GM21737 (cell line): ENCODE data around the gene KLRD1.
"Not testable (repeated sequence)": the region's sequence is repeated elsewhere in the genome, so short reads cannot be mapped to it uniquely, and the experiment has no call there.

Experiments used
- ATAC-seq: cut with Tn5 transposase; IDR thresholded peaks from one replicate; pipeline ENCODE4 v1.9.1; 2021; ENCODE audit warnings: mild to moderate bottlenecking, moderate library complexity; ENCODE audit not compliant: unreplicated experiment

KLRD1 gene

DNA sequence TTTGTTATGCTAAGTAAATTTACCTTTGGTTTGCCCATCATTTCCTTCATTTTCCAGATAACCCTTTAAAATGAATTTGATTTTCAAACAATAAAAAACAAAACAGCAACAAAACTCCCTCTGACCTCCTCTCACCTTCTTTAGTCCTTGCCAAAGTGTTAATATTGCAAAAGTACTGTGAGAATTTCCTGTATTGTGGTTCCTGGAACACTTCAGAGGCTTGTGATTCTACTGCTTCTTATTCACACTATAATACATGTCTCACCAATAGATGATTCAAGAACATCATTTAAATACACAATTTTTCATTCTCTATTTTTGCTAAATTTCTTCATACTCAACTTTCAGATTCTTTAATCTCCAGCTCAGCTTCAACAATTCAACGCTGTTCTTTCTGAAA is at the start of gene KLRD1:
TSS of gene KLRD1 (plus strand) at position 241 of the 400 bp plus-strand sequence. CDS start 208 bp downstream, outside the sequence.
- no peak for ATAC-seq

DNA sequence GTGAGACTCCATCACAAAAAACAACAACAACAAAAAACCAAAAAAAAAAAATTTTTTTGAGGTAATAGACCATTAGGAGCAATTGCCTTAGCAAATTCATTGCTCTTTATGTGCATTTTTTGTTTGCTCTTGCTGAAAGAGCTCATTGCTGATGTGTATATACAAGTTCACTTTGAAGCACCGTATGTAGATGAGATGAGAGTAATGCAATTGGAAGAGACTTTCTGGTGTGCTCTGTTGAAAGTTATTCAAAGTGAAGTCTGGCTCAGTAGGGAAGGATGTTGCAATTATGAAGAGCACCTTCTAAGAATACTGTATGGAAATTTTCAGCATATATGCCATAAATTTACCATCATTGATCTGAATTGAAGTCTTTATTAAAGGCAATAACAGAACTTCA is 46.7 kb upstream of the KLRD1 start:
- no peak for ATAC-seq

DNA sequence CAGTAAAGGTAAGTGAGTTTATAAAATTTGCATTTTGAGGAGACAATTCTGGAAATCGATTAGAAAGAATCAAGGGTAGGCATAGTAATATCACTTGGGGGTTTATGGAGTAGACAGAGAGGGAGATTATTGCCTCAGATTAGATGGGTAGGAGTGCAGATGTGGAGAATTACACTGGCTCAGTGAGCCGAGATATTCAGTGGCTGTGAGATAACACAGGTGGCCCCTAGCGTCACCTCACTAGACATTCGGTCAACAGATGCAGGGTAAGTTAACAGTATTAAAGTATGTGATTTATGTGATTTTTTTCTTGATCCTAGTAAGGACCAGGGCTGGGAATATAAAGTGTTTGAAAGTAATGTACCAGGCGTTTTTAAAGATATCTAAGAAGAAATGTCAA is 39.6 kb upstream of the KLRD1 start:
- ATAC-seq = no peak

- ATAC-seq = no peak
Observed at GRCh38 chr12:10272467-10272866, 35.2 kb upstream of the KLRD1 start.

DNA sequence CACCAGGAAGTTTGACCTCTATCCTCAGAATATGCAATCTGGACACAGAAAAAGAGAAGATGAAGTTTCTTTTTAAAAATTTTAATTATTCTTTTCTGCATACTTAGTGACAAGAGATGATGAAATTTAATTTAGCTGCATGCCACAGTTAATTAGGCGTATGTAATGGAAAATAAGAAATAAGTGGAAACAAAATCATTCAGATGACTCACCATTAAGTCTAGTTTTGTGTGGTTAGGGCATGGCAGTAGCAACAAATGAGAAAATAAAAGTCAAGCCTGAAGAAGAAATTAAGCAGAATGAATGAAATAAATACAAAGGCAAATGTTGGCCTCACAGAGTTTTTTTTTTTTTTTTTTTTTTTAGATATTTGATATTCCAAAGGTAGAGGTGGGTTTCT is 30.9 kb upstream of the KLRD1 start:
- ATAC-seq = no peak

GRCh38 chr12:10278104-10278503 is 29.6 kb upstream of the KLRD1 start:
- ATAC-seq = no peak

- ATAC-seq = no peak
Observed at GRCh38 chr12:10279937-10280336, 27.7 kb upstream of the KLRD1 start.

- ATAC-seq = no peak
Observed at GRCh38 chr12:10283027-10283426, 24.6 kb upstream of the KLRD1 start.

- ATAC-seq = no peak
Observed at GRCh38 chr12:10285919-10286318, 21.8 kb upstream of the KLRD1 start.

DNA sequence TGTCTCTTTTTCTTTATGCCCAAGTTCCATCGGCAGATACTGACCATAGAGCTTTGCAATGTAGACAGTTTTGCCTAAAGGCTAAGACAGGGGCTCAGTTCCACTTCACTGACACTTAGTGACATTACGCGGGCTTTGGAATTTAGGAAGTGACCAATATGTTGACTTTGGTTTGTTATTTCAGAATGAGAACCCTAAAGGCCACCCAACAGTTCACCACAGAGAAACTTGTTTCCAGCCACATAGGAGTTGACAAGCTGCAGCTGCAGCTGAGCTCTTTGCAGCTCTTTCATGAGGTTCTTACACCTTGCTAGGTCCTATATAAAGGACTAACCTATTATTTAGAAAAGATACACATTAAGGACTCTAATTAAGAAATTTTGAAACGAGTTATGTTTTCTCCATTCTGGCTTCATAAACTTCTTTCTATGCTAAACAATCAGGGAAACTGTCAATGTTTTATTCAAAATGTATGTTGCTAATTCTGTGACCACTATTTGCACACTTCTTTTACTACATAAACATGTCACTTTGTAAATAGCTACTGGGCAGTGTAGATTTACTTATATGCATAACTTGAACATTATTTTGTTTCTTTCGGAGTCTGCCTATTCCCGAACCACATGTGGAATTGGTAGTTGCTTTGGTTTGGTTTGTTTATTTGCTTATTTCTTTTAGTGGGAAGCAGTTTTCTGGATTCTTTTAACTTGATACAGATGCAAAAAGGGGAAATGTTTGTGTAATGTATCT is 18.5 kb upstream of the KLRD1 start:
- ATAC-seq = no peak

- no peak for ATAC-seq
Observed at GRCh38 chr12:10291030-10291429, 16.6 kb upstream of the KLRD1 start.

GRCh38 chr12:10293151-10293550 is 14.5 kb upstream of the KLRD1 start:
- ATAC-seq = no peak

- ATAC-seq = no peak
Observed at GRCh38 chr12:10293570-10294227, 14.0 kb upstream of the KLRD1 start.

GRCh38 chr12:10301103-10301502 is 6.6 kb upstream of the KLRD1 start:
- ATAC-seq = no peak

- ATAC-seq = no peak
Observed at GRCh38 chr12:10304161-10304574, 3.5 kb upstream of the KLRD1 start.

GRCh38 chr12:10305411-10305810 is 2.3 kb upstream of the KLRD1 start:
- no peak for ATAC-seq

DNA sequence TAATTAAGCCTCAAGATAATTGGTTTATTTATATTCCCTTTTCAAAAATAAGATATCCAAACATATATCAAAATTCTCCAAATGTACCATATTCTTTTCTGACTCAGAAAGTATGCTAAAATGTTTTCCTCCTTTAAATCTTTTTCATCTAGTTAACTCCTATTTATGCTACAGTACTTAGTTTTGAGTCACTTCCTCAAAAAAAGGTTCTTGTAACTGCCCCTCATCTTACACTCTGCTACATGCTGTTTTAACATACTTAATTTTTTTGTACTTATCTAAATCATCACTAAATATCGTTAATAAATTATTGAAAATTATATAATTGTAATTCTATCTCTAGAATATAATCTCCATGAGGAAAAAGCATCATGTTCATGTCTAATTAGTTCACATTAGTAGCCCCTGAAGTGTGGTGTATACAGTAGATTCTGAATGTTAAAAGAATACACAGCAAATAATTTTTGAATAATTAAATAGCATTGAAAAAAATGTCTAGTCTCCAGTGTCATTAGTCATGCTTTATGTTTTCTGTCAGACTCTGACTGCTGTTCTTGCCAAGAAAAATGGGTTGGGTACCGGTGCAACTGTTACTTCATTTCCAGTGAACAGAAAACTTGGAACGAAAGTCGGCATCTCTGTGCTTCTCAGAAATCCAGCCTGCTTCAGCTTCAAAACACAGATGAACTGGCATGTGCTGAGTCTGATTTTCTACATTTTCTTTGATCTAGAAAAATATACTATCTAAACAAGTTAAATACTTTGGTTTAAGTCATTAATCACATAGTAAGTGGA is 3.5 kb downstream of the KLRD1 start:
- no peak for ATAC-seq

GRCh38 chr12:10319388-10319787 is 11.7 kb downstream of the KLRD1 start:
- ATAC-seq = no peak

DNA sequence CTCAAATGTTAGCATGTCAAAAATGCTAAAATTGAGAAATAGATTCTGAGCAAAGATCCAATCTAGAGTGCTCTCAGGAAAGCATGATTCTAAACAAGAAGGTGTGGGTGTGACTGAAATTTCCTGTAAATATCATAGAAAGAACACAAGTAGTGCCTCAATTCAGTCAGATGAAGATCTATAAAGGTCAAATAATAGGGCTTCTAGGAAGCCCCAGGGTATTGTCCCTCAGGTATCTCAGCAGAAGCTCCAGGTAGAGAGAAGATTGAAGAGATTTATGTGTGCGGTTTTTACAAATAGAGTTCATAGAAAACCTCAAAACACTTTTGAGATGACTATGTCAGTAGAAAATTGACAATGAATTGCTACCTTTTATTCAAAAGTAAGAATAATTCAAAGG is 13.0 kb downstream of the KLRD1 start:
- no peak for ATAC-seq

DNA sequence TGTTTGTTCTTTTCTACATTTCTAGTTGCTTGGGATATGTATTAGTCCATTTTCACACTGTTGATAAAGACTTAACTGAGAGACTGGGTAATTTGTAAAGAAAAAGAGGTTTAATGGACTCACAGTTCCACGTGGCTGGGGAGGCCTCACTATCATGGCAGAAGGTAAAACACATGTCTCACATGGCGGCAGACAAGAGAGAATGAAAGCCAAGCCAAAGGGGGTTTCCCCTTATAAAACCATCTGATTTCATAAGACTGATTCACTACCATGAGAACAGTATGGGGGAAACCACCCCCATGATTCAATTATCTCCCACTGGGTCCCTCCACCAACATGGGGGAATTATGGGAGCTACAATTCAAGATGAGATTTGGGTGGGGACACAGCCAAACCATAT is 21.0 kb downstream of the KLRD1 start:
- ATAC-seq = not testable (repeated sequence)

DNA sequence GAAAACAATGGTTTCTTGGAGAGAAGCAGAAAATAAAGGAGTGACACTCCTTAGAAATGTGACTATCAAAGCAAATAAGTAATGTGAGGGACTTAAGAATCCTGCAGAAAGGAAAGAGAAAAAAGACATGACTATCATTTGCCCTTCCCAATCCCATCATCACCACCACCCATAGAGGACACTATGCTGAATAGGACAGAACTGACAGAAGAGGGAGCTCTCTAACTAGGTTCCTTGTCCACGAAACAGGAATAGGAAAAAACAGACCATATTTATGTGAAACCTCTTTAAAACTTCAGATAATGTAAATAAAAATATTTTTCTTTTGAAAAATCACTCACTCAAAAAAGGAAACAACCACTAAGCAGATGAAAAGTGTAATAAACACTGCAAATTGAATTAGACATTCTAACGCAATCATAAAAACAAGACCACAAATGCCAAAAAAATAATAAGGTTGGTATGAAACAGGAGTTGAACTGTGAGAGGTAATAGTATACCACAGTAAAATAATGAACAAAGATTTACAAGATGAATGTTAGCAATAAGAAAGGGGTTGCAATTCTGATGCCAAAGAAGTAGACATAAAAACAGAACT is 24.1 kb downstream of the KLRD1 start:
- no peak for ATAC-seq
